GM03348 (cell line): ENCODE results near the gene CBR4.

Experiments used
- DNase-seq: peaks from one replicate; pipeline ENCODE4 v3.0.0; 2012; ENCODE audit warnings: low spot score

CBR4 gene

DNA sequence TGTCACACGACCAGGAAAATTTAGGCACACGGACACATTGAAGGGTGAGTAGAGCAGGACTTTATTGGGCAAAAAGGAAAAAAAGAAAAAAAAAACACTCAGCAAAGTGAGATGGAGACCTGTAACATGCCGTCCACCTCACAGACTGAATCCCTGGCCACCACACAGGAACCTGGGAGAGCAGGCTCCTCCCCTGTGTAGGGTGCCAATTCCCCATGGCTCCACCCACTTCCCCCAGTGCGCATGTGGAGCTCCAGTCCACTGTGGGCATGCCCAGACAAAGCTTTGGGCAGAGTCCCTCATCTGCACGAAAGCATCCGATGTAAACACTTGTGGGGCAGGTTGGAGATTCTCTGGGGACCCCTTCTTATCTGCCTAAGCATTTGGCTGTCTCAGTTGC lies 23.6 kb upstream of the CBR4 start:
- no peak for DNase-seq

DNA sequence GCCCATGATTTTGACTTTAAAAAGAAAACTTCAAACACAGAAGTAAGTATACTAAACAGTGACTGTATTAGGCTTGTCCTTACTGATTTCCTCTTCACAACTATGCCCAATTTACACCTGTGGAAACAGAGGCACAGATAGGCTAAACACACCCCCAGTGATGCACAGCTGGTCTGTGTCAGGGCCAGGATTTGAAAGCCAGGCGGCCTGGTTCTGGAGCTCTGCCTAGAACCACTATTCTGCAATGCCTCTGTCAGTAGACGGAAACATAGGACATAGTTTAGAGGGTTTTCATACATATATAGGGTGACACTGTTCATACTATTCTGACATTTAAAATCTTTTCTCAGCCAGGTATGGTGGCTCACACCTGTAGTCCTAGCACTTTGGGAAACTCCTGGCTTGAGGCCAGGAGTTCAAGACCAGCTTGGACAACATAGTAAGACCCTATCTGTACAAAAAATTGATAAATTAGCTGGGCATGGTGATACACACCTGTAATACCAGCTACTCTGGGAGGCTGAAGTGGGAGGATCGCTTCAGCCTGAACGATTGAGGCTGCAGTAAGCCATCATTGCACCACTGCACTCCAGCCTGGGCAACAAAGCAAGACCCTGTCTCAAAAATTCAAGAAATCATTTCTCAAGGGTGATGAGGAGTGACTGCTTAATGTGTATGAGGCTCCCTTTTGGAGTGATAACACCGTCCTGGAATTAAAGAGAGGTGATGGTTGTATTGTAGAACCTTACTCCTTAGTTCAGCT lies 23.0 kb upstream of the CBR4 start:
- DNase-seq, result no peak

DNA sequence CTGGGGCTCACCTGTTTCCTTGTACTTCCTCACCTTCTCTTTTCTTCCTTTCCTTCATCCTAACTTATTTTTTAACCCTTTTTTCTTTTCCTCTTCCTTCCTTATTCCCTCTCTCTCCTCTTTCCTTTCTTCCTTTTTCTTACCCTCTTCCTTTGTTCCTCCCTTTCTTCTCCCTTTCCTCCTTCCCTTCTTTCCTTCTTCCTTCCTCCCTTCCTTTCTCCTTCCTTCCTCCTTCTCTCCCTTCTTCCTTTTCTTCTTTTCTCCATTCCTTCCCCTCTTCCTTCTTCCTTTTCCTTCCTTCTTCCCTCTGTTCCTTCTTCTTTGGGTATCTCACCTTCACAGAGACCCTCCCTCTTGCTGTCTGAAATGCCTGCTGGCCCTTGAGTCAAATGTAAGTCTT lies 22.1 kb upstream of the CBR4 start:
- DNase-seq, result no peak

DNA sequence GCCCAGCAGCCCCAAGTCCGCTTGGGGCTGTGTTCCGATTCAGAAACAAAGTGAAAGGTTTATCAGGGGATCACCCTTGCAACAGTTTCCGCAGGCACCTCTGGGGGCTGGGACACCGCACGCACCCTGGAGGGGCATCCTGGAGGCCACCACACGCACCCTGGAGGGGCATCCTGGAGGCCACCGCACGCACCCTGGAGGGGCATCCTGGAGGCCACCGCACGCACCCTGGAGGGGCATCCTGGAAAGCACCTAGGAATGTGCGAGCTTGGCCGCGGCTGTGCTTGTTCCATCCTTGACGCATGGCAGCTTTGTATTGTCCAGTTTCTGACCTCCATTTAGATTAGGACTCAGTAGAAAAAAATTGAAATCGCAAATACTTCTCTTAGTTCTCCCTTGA lies 21.3 kb upstream of the CBR4 start:
- no peak for DNase-seq

DNA sequence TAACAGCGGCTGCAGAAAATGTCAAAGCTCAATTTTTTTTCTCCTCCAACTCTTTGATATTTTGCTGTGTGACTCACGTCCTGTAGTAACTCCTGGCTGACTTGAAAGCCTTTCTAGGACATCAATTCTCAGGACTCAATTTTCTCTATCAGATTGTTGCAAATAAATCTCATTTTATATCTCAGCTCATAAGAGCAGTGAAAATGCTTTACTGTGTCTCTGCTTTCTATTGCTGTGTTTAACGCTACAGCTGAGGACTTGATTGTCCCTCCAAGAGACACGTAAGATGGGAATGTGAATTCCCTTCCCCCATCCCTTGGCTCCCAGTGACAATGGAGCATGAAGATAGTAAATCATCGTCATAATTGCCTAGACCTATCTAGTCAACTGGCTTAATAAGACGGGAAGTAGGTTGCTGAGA lies 20.5 kb upstream of the CBR4 start:
- DNase-seq, result peak; percentile 27

DNA sequence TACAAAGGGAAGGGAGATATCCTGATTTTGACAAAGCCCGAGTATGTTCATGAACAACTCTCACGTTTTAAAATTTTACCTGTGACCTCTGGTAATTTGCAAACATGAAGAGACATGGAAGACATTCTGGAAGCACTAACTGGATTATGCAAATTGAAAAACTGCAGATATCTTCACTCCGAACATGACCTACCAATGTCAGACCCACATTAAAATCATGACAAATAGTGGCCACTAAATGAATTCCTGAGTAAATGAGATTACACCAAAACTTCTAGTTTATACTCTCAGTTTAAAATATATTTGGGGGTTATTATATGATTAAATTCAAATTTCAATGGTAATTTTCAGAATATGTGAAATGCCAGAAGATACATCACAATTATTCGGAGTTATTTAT lies 19.9 kb upstream of the CBR4 start:
- no peak for DNase-seq

DNA sequence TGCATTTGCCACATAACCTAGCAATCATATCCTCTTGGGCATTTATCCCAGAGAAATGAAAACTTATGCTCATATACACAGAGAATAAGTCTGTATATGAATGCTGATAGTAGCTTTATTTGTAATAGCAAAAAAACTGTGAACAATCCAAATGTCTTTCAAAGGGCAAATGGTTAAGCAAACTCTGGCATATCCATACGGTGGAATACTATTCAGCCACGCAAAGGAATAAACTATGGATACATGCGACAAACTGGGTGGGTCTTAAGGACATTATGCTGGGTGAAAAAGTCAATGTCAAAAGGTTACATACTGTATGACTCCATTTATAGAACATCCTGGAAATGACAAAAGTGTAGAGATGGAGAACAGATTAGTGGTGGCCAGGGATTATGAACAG lies 17.6 kb upstream of the CBR4 start:
- DNase-seq, result no peak

DNA sequence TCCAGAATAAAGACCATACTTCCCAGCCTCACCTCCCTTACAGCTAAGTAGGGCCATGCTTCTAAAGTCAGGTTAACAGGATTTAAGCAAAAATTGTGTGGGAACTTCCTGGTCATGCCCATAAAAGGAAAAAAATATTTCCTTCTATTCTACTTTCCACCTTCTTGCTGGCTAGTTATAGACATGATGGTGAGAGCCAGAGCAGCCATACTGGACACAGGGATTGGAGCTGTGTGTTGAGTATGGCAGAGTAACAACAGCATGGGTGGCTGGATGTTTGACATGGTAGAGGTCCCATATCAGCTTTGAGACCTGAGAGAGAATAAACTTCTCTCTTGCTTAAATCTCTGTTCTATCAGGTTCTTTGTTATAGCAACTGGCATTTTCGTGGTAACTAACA lies 15.1 kb upstream of the CBR4 start:
- DNase-seq, result no peak

DNA sequence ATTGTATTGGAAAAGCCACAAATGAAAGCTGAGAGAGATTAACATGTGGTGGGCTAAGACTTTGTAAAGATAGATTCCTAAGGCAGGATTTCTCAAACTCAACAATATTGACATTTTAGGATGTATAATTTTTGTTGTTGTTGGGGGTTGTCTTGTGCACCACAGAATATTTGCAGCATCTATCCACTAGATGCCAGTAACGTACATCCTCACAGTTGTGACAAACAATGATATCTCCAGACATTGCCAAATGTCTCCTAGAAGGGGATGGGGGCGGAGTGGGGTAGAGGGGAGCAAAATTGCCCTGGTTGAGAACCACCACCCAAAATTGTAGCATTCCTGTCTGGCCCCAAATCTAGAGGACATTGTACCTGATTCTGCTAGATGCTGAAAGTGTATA lies 14.7 kb upstream of the CBR4 start:
- peak; percentile 67 for DNase-seq

DNA sequence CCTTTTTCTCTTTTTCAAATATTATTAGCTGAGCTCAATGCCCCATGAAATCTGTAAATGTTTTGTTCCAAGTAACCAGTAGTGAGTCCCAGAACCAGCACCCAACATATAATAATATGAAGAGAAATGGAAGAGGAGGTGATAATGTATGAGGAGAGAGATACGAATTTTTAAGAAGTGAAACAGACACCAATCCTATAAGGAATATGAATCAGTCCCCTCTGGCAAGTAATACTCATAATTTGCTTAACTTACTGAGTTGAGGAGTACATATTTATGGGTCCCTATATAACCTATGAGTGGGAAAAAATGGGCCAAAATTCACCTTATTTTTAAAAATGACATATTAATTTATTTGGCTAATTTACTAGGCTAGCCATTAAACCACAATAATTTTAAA lies 8.4 kb upstream of the CBR4 start:
- no peak for DNase-seq

DNA sequence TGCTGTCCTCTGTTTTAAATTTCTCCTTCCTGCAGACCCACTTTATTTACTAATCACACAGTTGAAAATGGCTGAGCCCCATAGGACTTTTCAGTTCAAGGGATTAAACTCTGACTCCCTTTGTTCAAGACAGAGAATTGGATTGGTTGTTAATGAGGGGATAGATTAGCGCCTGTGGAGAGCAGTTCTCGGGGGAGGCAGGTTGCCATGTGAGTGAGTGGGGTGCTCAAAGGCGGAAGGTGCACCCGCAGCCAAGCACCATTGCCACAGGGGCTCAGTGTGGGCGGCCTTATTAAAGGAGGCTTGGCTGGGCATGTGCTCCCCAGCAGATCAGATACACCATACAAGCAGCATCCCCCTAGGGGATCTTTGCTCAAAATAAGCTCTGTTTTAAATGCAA lies 7.9 kb upstream of the CBR4 start:
- no peak for DNase-seq

DNA sequence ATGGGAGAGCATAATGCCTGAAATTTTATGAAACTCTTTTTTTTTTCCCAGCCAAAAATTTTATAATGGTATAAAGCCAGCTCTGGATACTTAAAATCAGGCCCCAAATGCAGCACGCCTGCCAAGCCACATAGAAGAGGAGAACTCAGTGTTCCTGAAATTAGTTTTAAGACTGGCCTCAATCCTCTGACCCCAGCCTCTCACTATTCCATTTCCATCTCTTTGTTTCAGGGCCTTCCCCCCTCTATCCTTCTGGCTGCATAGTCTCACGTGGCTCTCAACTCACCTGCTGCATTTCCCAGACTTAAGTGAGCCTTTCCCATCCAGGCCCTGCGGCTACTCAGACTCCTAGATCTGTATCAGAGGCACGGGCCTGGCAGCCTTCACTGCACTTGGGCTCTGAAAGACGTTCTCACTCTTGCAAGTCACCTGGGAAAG lies 5.2 kb upstream of the CBR4 start:
- DNase-seq, result no peak

DNA sequence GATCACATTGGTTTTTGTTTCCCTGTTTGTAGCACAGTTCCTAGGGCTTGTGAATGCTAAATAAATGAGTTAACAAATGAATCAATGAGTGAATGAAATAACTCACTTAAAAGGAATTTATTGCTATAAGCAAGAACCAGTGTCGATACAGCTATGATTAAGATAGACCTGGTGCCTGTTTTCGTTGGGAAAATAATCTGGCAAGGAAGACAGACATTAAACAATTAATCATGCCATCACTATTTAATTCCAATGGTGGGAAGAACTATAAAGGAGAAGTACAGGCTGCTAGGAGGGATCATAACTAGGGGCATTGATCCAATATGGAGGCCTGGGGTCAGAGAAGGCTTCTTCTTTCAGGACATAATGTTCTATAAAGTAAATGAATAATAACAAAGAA lies 4.5 kb upstream of the CBR4 start:
- no peak for DNase-seq

DNA sequence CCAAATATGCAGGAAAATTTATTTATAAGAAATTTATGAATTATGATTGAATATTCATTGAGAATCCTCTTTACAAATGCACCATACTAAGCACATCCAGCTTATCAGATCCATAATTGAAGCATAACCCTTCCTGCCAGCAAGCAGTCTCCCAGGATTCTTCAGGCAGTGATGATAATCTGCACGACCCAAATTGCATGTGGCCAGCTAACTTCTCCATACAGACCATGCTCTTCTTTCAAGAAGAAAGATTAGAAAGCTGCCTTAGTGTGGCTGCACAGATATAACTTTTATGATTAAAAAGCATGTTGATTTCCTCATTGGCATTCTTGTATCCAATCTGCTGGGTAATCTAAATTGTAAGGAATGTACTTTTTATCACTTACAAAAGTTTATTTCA lies 3.3 kb upstream of the CBR4 start:
- DNase-seq, result no peak

DNA sequence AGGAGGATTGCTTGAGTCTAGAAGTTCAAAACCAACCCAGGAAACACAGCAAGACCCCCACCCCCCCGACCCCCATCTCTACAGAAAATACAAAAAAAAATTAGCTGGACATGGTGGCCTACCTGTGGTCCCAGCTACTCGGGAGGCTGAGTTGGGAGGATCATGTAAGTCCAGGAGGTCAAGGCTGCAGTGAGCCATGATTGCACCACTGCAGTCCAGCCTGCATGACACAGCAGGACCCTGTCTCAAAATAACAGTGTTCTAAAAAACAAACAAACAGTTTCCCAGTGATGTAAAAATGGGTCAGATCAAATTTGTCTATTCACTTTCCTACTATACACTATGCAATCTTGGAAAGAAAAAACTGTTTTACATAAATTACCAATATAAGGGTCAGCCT lies 2.0 kb upstream of the CBR4 start:
- no peak for DNase-seq

DNA sequence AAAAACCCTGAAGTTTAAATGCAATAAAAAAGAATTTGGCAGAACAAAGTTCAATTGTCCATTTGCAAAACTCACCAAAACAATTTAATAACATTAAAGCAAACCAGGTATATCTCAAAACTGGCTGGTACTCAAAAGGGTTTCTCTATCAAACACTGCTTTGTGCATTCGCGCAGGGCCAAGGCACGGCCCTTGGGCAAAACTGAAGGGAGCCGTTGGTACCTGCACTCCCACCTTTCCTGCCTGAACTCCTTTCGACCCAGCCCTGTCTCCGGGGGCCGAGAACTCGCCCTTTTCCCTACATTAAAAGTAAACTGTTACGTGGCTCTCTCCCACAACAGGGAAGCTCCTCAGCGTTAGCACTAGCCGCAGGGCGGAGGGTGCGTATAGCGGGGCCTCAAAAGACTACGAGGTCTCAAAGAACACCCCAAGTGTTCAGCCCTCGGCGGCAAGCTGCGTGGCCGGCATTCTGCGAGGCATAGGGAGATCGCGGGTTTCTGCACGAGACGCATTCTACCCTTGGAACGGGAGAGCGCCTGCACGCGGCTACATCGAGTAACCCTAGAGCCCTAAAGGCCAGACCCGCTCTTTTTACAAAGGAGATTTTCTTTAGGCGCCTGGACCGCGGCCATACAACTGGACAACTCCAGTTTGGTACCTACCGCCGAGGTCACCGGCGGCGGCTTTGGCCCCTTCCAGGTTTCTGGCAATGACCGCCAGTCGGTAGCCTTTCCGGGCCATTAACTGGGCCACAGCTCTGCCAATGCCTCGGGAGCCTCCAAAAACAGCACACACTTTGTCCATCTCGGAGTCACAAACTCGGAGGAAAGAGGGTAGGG lies 550 bp downstream of the CBR4 start:
- DNase-seq, result peak; percentile 65

DNA sequence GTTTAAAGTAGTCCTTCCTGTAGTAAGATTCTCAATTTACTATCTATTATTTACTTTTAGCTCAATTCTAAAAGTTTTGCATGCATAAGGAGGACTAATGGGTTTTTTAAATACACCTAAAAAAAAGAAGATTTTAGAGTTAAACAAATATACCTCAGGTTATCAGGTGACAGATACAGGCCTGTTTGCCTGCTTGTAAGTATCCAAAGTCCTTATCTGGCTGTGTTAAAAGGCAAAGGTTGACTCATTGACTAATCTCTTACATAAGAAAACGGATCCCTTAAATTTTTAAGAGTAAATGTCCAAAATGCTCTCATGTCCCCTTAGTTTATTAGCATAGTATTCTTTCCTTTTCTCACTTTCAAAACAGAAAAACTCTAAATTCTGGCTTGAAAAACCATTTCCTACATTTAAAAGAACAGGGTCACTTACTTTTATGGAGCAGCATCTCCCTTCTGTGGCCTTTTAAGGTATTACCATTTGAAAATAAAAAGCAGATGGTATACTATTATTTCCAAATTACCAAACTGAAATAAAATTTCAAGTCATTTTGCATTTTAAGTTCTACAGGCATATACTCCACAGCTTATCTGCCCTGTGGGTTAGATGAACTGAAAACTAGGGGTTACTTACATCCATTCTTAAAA lies 4.5 kb downstream of the CBR4 start:
- DNase-seq, result peak; percentile 21

DNA sequence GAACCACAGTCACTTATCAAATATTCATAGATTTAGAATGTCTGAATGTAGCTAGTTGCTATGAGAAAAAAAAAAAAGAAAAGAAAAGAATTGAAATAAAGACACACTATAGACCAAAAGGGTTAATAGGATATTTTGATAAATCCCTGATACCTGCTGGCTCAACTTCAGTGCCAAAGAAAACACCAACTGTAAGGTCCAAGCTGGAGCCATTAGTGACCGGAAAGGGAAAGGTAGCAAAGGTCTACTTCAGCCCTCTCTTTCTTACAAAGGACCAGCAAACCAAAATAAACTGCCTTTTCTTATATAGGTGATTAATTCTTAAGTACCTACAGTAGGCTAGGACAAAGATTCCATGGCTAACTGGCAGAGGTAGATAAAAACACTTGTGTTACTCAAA lies 9.7 kb downstream of the CBR4 start:
- no peak for DNase-seq

DNA sequence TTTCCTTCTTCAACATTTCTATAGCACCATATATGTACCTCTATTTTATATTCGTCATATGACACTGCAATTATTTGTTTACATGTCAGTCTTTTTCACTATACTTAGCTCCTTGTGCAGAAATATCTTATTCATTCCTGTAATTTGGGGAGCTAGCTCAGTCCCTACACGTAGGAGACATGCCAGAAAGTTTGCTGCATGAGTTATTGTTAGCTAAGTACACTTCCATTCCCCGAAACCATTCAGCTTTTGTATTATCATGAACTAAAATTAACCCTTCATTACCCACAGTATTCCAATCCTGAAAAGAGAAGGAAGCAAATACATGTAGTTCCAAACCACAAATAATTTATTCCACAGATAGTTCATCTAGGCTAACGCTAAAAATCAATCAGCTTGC lies 10.2 kb downstream of the CBR4 start:
- no peak for DNase-seq

DNA sequence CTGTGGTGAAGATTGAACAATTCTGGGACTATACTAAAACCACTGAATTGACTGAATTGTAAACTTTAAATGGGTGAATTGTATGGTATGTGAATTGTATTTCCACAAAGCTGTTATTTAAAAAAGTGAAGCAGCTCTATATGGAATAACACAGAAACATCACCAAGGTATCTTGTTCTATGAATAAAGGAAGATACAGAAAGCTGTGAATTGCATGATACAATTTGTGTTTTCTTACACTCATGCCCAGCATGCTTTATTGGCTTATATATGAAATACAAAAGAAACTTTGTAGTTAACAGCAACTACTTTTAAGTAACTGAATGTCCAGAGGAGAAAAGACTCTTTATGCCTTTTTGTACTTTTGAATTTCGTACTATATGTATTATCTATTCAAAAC lies 11.5 kb downstream of the CBR4 start:
- DNase-seq, result no peak

DNA sequence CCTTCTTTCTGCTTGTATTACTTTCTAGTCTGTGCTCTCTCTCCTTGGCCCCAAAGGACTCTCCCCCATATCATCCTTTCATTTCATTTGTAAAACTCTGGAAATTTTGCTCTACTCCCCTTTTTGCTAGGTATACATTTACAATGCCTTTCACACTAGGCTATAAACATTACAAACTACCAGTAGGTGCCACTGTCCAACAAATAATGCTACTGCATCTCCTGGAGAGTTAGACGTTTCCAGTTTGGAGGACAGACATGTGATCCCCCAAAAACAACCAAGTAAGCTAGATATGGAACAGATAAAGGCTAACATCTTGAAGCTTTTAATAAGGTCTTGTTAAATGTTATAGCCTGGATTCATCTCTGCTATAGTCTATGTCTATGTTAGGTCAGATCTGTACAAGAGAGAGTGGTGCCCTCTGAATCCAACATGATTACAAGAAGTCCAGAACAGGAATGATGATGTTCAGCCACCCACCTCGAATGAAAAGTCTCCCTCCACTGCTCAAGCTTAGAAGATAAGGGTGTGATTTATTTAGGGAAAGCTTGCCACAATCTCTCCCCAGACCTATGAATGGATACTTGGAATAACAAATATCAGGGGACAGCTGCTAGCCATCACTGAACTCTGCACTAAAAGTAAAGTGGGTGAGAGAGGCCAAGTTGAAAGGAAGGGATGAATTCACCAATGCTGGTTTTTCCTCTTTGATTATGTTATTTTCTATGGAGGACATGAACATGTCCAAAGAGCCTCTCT lies 14.3 kb downstream of the CBR4 start:
- peak; percentile 7 for DNase-seq

DNA sequence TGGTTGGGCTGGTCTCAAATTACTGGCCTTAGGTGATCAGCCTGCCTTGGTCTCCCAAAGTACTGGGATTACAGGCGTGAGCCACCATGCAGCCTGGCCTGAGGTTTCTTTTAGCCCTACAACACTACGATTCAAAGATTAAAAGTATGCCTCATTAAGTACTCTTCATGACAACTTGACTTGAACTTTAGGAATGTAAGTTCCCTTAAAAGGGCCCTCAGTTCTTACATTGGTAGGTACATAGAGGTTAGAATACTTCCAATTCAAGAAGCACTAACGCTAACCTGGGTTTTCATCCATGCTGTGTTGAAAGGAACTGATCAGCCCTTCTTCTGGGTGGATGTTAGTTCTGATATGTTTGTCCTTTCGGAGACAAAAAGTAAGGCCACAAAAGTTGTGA lies 15.1 kb downstream of the CBR4 start:
- no peak for DNase-seq
